Measurements from ENCODE around the gene KRTCAP2. TPM values are rescaled to one million over a fixed set of nuclear protein-coding genes. Genes with fewer than 3 reads are reported as not detected.
"Not testable (repeated sequence)": the region's sequence is repeated elsewhere in the genome, so short reads cannot be mapped to it uniquely, and the experiment has no call there.

The KRTCAP2 gene
- total RNA-seq (122 TPM), polyA plus RNA-seq (100 to 1,000 TPM; 468 to 537 (median 507) TPM)

GRCh38 chr1:155172732-155173477 is at the start of gene KRTCAP2:
Gene KRTCAP2, minus strand, starts transcription at chr1:155173304. Its CDS starts 80 bp downstream, at chr1:155173224.
- Mint-ChIP-seq H3K4me1 (peaks cover 15 to 62% (median 35%) of the 10 kb centered on the region in 4 donors), H3K4me3 (peak within 1 kb of the TSS; percentile 94 to 100 (median 98)), H3K9me3 (no peaks in the 10 kb centered on the region), H3K27ac (peak within 1 kb of the TSS; percentile 99 to 100 (median 100)), H3K36me3 (peaks cover 14% of the 10 kb centered on the region), H3K27me3 (peaks cover 4% of the 10 kb centered on the region)
- Histone ChIP-seq H3K9me3 (ENCODE audit: control insufficient read depth in 2 of 2, low read length in 2 of 2) (no peaks in the 10 kb centered on the region), H3K27ac (ENCODE audit: insufficient read depth, low read length, poor library complexity, severe bottlenecking) (peak within 1 kb of the TSS; percentile 93), H3K36me3 (ENCODE audit: control insufficient read depth, insufficient read depth, low read length) (peaks cover 23% of the 10 kb centered on the region), H3K27me3 (ENCODE audit: control insufficient read depth, insufficient read depth, low read length) (no peaks in the 10 kb centered on the region), H3K4me1 (ENCODE audit: control insufficient read depth, insufficient read depth, low read length, poor library complexity, severe bottlenecking) (peaks cover 38% of the 10 kb centered on the region), H3K4me3 (ENCODE audit: low read depth, low read length) (peak within 1 kb of the TSS; percentile 70)
- peak; percentile 90 to 96 (median 93) for DNase-seq
- ATAC-seq (ENCODE audit: low read depth in 2 of 2), result peak; percentile 81 to 84

DNA sequence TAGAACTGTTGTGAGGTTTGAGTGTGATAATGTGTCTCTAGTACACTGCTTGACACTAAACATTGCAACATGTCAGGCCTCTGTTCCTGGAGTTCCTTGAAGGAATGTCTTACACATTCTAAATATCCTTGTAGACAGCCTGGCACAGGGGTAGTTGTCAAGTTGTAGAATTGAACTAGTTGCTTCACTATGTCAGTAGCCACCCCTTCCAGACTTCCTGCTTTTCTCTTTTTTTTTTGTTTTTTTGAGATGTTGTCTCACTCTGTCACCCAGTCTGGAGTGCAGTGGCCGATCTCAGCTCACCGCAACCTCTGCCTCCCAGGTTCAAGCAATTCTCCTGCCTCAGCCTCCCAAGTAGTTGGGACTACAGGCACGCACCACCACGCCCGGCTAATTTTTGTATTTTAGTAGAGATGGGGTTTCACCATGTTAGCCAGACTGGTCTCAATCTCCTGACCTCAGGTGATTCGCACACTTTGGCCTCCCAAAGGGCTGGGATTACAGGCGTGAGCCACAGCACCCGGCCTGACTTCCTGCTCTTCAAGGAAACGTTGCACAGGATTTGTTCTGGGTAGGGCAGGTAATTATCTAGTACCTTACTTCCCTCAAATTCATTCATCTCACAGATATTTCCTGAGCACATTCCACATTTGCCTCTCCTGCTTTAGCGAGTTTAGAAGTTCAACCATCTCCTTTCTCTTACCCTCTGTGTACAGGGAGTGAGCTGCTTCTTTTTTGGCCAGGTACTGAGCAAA is 47.3 kb upstream of the KRTCAP2 start:
- H3K36me3 Mint-ChIP-seq; ATAC-seq (ENCODE audit: low read depth in 2 of 2); H3K9me3 ChIP-seq (ENCODE audit: control insufficient read depth in 2 of 2, low read length in 2 of 2); H3K27me3 Mint-ChIP-seq; H3K27ac ChIP-seq (ENCODE audit: insufficient read depth, low read length, poor library complexity, severe bottlenecking); H3K27me3 ChIP-seq (ENCODE audit: control insufficient read depth, insufficient read depth, low read length); H3K9me3 Mint-ChIP-seq; H3K36me3 ChIP-seq (ENCODE audit: control insufficient read depth, insufficient read depth, low read length); H3K4me3 ChIP-seq (ENCODE audit: low read depth, low read length); H3K4me3 Mint-ChIP-seq; DNase-seq; H3K4me1 ChIP-seq (ENCODE audit: control insufficient read depth, insufficient read depth, low read length, poor library complexity, severe bottlenecking): not testable (repeated sequence)
- Mint-ChIP-seq H3K27ac (peak overlapping the region in 1 of 3 donors; percentile 93), H3K4me1 (peaks cover 5 to 19% (median 9%) of the 10 kb centered on the region in 4 donors)

DNA sequence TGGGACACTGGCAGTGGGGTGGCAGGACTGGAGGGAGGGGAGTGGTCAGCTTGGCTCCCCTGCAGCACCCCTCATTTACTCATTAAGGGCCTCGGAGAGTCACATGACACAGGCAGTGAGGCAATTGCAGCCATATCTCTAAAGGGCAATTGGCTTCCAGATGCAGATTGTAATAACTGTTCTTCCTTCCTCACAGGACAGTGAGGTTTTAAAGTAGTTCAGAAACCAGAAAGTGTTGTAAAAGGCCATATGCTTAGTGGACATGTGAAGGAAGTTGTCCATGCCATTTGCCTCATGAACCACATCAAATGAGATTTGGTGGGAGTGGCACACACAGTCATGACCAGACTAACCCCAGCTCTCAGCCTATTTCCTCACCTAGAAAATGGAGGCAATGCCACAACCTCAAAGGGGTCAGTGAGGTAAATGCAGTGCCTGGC is 46.5 kb upstream of the KRTCAP2 start:
- no peak overlapping the region for H3K4me3 ChIP-seq (ENCODE audit: low read depth, low read length)
- no peak overlapping the region for H3K27ac Mint-ChIP-seq
- peaks cover 11 to 23% (median 14%) of the 10 kb centered on the region in 4 donors for H3K4me1 Mint-ChIP-seq
- peak in 1 of 2 donors; percentile 29 for ATAC-seq (ENCODE audit: low read depth in 2 of 2)
- no peaks in the 10 kb centered on the region for H3K9me3 Mint-ChIP-seq
- H3K27me3 ChIP-seq (ENCODE audit: control insufficient read depth, insufficient read depth, low read length), result no peaks in the 10 kb centered on the region
- peaks cover 3% of the 10 kb centered on the region for H3K4me1 ChIP-seq (ENCODE audit: control insufficient read depth, insufficient read depth, low read length, poor library complexity, severe bottlenecking)
- peak in 1 of 3 donors; percentile 41 for DNase-seq
- H3K36me3 Mint-ChIP-seq, result no peaks in the 10 kb centered on the region
- no peak overlapping the region for H3K4me3 Mint-ChIP-seq
- no peaks in the 10 kb centered on the region for H3K36me3 ChIP-seq (ENCODE audit: control insufficient read depth, insufficient read depth, low read length)
- no peaks in the 10 kb centered on the region for H3K27me3 Mint-ChIP-seq
- H3K27ac ChIP-seq (ENCODE audit: insufficient read depth, low read length, poor library complexity, severe bottlenecking), result no peak overlapping the region
- no peaks in the 10 kb centered on the region for H3K9me3 ChIP-seq (ENCODE audit: control insufficient read depth in 2 of 2, low read length in 2 of 2)

DNA sequence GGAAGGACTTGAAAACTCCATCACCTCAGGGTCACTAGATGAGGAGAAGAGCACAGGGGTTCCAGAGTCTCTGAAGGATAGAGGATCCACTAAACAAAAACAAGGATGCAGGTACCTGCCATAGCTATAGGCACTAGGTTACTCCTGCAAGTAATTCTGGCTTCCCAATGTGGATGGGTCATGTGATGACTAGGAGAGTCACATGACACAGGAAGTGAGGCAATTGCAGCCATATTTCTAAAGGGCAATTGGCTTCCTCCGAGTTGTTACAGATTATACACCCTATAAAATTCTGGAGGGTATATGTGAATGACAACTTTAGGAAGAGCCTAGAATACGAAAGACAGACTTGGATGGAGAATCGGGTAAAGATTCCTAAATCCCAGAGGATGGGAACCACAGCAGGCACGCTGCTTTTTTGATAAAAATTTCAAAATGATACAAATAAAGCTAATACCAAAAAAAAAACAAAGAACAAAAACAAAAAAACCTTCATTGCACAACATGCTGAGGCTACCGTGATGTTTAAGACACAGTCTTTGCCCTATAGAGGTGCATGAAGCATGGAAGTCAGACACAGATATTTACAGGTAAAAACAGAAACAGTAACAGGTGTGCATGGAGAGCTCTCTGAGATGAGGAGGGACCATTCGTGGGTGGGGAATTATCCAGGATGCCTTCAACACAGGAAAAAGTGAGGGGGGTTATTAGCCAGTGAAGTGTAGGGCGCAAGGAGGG is 45.9 kb upstream of the KRTCAP2 start:
- Mint-ChIP-seq H3K9me3 (no peaks in the 10 kb centered on the region), H3K4me3 (no peak overlapping the region), H3K36me3 (no peaks in the 10 kb centered on the region), H3K27ac (peak overlapping the region; percentile 26 to 69 (median 48)), H3K4me1 (peaks cover 11 to 21% (median 13%) of the 10 kb centered on the region in 4 donors), H3K27me3 (no peaks in the 10 kb centered on the region)
- ATAC-seq (ENCODE audit: low read depth in 2 of 2) (no peak), DNase-seq (peak in 1 of 3 donors; percentile 56)
- Histone ChIP-seq H3K4me3 (ENCODE audit: low read depth, low read length) (no peak overlapping the region), H3K27me3 (ENCODE audit: control insufficient read depth, insufficient read depth, low read length) (no peaks in the 10 kb centered on the region), H3K4me1 (ENCODE audit: control insufficient read depth, insufficient read depth, low read length, poor library complexity, severe bottlenecking) (peaks cover 3% of the 10 kb centered on the region), H3K36me3 (ENCODE audit: control insufficient read depth, insufficient read depth, low read length) (no peaks in the 10 kb centered on the region), H3K9me3 (ENCODE audit: control insufficient read depth in 2 of 2, low read length in 2 of 2) (no peaks in the 10 kb centered on the region), H3K27ac (ENCODE audit: insufficient read depth, low read length, poor library complexity, severe bottlenecking) (no peak overlapping the region)

DNA sequence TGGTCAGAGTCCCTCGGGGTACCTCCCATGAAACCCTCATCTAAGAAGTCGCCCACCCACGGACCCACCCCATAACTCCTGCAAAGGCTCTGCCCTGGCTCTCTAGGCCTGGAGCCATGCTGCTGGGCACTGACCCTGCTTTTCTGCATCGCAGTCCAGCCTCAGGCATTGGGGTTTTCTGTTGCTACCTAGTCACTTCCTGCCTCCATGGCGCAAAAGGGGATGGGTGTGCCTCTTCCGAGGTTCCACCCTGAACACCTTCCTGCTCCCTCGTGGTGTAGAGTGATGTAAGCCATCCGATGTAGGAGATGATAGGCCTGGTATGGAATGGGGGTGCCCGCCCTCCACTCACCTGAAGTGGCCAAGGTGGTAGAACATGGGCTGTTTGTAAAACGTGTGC is 41.6 kb upstream of the KRTCAP2 start:
- Mint-ChIP-seq H3K4me3 (peak overlapping the region in 2 of 4 donors; percentile 45 to 46), H3K4me1 (peaks cover 13 to 24% (median 16%) of the 10 kb centered on the region in 4 donors), H3K27ac (peak overlapping the region in 2 of 3 donors; percentile 34 to 54)
- not testable (repeated sequence) for H3K27me3 ChIP-seq (ENCODE audit: control insufficient read depth, insufficient read depth, low read length); H3K36me3 ChIP-seq (ENCODE audit: control insufficient read depth, insufficient read depth, low read length); H3K36me3 Mint-ChIP-seq; H3K27ac ChIP-seq (ENCODE audit: insufficient read depth, low read length, poor library complexity, severe bottlenecking); H3K9me3 ChIP-seq (ENCODE audit: control insufficient read depth in 2 of 2, low read length in 2 of 2); H3K4me1 ChIP-seq (ENCODE audit: control insufficient read depth, insufficient read depth, low read length, poor library complexity, severe bottlenecking); H3K4me3 ChIP-seq (ENCODE audit: low read depth, low read length); H3K27me3 Mint-ChIP-seq; H3K9me3 Mint-ChIP-seq
- ATAC-seq (ENCODE audit: low read depth in 2 of 2), result peak in 1 of 2 donors; percentile 37
- DNase-seq, result peak in 1 of 3 donors; percentile 32

- not testable (repeated sequence) for H3K27ac ChIP-seq (ENCODE audit: insufficient read depth, low read length, poor library complexity, severe bottlenecking); H3K9me3 ChIP-seq (ENCODE audit: control insufficient read depth in 2 of 2, low read length in 2 of 2); H3K27me3 ChIP-seq (ENCODE audit: control insufficient read depth, insufficient read depth, low read length); H3K9me3 Mint-ChIP-seq; H3K27ac Mint-ChIP-seq; H3K27me3 Mint-ChIP-seq; H3K36me3 ChIP-seq (ENCODE audit: control insufficient read depth, insufficient read depth, low read length); H3K36me3 Mint-ChIP-seq; DNase-seq; H3K4me3 ChIP-seq (ENCODE audit: low read depth, low read length); ATAC-seq (ENCODE audit: low read depth in 2 of 2)
- H3K4me3 Mint-ChIP-seq, result peak overlapping the region in 1 of 4 donors; percentile 95
- peaks cover 10 to 29% (median 22%) of the 10 kb centered on the region in 4 donors for H3K4me1 Mint-ChIP-seq
- peaks cover 27% of the 10 kb centered on the region for H3K4me1 ChIP-seq (ENCODE audit: control insufficient read depth, insufficient read depth, low read length, poor library complexity, severe bottlenecking)
These were observed 38.9 kb upstream of the KRTCAP2 start for GRCh38 chr1:155212051-155212440.

- not testable (repeated sequence) for H3K9me3 Mint-ChIP-seq; DNase-seq; H3K27me3 Mint-ChIP-seq; H3K36me3 ChIP-seq (ENCODE audit: control insufficient read depth, insufficient read depth, low read length); H3K27me3 ChIP-seq (ENCODE audit: control insufficient read depth, insufficient read depth, low read length); ATAC-seq (ENCODE audit: low read depth in 2 of 2); H3K4me3 ChIP-seq (ENCODE audit: low read depth, low read length); H3K36me3 Mint-ChIP-seq; H3K27ac ChIP-seq (ENCODE audit: insufficient read depth, low read length, poor library complexity, severe bottlenecking); H3K9me3 ChIP-seq (ENCODE audit: control insufficient read depth in 2 of 2, low read length in 2 of 2)
- H3K4me1 ChIP-seq (ENCODE audit: control insufficient read depth, insufficient read depth, low read length, poor library complexity, severe bottlenecking), result peaks cover 29% of the 10 kb centered on the region
- peak overlapping the region in 2 of 4 donors; percentile 8 to 95 for H3K4me3 Mint-ChIP-seq
- peak overlapping the region in 2 of 3 donors; percentile 47 to 61 for H3K27ac Mint-ChIP-seq
- peaks cover 10 to 34% (median 26%) of the 10 kb centered on the region in 4 donors for H3K4me1 Mint-ChIP-seq
These were observed 38.4 kb upstream of the KRTCAP2 start for GRCh38 chr1:155211381-155212050.
